Skin epidermis (tissue), 12 donors: ENCODE measurements around the gene KPNA4.
A peak's percentile ranks its signal among the peaks of the same experiment; 100 is the strongest.
"Not testable (repeated sequence)": the region's sequence is repeated elsewhere in the genome, so short reads cannot be mapped to it uniquely, and the experiment has no call there.

Source experiments
- H3K27ac ChIP-seq, 21 experiments: fragments of 200-600 bp; sonication (generic) in 11 of 21; one replicate each; pipeline ENCODE4 v1.5.0; 2020; ENCODE audit warnings: mild to moderate bottlenecking in 3 of 21, inconsistent platforms in 2 of 21, moderate library complexity in 2 of 21
- H3K4me3 ChIP-seq, 7 experiments: fragments of 200-600 bp; sonication (generic) in 2 of 7; one replicate each; pipeline ENCODE4 v1.5.0; 2020; ENCODE audit warnings: inconsistent platforms in 2 of 7, mild to moderate bottlenecking in 2 of 7, moderate library complexity in 1 of 7

The KPNA4 gene

DNA sequence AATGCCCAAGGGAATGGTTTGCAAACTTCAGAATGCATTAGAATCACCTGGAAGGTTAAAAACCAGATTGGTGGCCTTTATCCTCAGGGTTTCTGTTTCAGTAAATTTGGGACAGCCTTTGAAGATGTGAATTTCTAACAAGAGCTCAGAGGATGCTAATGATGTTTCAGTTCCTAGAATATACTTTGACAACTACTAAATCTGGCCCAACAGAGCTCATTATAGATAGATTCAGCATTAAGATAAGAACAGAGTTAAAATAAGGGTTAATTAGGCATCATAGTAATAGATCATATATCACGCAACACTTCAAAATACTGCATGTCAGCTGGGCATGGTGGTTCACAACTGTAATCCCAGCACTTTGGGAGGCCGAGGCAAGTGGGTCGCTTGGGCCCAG, 9.3 kb upstream of the KPNA4 start:
- Histone ChIP-seq H3K4me3 (no peak overlapping the region), H3K27ac (no peak overlapping the region)

- not testable (repeated sequence) for H3K4me3 ChIP-seq, H3K27ac ChIP-seq
Measured at GRCh38 chr3:160573955-160574525, 8.7 kb upstream of the KPNA4 start.

- Histone ChIP-seq H3K27ac (no peak overlapping the region), H3K4me3 (no peak overlapping the region)
Measured at GRCh38 chr3:160569894-160570652, 4.7 kb upstream of the KPNA4 start.

DNA sequence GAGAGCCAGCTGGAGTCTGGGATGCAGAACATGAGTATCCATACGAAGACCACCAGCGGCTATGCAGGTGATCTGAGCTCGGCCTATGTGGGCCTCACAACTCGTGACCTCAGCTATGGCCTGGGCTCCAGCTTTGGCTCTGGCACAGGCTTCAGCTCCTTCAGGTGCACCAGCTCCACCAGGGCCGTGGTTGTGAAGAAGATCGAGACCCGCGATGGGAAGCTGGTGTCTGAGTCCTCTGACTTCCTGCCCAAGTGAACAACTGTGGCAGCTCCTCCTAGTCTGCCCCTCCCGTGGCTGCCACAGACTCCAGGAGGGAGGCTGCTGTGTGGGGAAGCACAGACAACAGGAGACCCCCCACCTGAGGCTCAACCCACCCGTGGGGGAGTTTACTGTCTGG, 3.6 kb upstream of the KPNA4 start:
- Histone ChIP-seq H3K4me3 (no peak overlapping the region), H3K27ac (no peak overlapping the region)

DNA sequence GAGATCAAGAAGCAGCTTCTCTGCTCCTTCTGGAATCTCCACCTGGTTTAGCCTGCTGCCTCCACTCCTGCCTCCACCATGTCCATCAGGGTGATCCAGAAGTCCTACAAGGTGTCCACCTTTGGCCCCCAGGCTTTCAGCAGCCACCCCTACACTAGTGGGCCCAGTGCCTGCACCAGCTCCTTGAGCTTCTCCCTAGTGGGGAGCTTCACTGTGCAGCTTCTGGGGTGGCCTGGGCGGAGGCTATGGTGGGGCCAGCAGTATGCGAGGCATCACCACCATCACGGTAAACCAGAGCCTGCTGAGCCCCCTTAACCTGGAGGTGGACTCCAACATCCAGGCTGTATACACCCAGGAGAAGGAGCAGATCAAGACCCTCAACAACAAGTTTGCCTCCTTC, 2.4 kb upstream of the KPNA4 start:
- Histone ChIP-seq H3K4me3 (no peak overlapping the region), H3K27ac (no peak overlapping the region)

DNA sequence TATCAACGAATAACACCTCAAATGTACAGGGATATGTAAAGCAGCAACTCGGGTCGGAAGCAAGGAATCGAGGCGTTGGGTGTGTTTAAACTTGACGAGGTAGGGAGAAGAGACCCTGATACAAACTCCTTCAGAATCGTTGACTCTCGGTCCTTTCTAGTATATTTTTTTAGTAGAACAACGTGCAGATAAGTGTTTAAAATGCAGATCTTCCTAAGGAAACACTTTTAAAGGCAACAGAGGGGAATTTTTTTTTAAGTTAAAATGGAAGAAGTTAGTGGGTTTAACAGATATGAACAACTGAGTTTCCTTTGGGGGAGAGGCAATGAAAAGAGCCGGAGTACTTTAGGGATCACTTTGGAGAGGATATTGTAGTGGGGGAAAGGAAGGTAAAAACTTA, 1.1 kb upstream of the KPNA4 start:
- Histone ChIP-seq H3K4me3 (peak overlapping the region; percentile 42 to 93 (median 66)), H3K27ac (peak overlapping the region in 20 of 21 experiments; percentile 91 to 100 (median 99))

DNA sequence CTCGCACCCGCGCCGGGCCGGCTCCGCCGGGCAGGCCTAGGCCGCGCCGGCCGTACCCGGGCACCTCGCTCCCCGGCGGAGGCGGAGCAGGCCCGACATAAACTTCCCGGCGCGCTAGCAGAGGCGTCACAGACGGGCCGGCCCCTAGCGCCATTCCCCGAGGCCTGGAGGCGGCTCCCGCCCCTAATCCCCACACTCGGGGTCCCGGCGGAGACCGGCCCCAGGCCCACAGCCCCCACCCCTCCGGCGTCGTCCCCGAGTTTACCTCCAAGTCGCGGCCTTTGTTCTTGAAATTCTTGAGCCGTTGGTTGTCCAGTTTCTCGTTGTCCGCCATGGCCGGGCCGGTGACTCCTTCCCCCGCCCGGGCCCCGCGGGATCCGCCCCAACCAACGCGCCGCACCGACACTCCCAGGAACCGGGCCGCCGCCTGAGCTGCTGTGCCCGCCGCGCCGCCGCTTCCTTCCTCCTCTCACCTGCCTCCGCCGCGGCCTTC, 376 bp downstream of the KPNA4 start:
- H3K27ac ChIP-seq = peak overlapping the region; percentile 91 to 100 (median 99)
- H3K4me3 ChIP-seq = peak overlapping the region; percentile 42 to 93 (median 66)

DNA sequence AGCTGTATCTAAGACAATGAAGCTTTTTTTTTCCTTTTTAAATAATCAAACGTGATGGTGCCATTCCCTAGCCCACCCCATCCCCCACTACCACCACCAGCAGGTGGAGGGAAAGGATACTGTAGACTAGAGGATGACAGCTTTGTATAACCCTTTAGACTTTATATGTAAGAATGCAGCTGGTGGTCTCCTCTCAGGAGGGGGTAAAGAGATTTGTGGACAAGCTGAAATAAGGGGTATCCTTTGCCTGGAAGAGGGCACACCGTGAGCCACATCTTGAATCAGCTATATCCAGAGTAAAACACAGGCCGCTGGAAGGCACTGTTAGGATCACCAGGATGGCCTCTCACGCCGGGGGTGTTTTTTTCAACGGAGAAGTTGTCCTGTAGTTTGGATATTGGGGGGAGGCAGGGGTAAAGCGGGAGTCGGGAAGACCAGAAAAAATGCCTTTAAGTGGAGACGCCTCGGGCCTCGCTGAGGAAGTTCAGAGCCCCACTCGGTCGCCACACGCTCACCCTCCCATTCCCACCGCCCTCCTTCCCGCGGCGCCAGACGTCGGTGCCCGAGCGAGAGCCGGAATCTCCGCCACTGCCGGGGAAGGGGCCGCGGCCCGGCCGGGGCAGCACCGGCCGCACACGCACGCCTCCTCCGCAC, 986 bp downstream of the KPNA4 start:
- Histone ChIP-seq H3K27ac (peak overlapping the region; percentile 28 to 100 (median 99)), H3K4me3 (peak overlapping the region; percentile 42 to 93 (median 66))

DNA sequence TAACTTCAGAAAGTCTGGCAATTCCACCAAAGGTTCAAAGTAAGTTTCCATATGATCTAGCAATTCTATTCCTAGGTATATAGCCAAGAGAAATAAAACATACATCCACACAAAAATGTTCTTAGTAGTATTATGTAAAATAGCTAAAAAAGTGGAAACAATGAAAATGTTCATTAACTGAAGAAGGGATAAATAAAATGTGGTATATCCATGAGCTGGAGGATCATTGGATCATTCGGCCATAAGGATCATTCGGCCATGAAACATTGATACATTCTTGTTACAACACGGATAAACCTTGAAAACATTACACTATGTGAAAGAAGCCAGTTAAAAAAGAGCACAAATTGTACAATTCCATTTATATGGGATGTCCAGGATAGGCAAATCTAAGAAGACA, 2.4 kb downstream of the KPNA4 start:
- peak overlapping the region in 1 of 7 experiments; percentile 82 for H3K4me3 ChIP-seq
- H3K27ac ChIP-seq = no peak overlapping the region

- Histone ChIP-seq H3K27ac (no peak overlapping the region), H3K4me3 (no peak overlapping the region)
Measured at GRCh38 chr3:160557571-160557970, 7.8 kb downstream of the KPNA4 start.

GRCh38 chr3:160556141-160556540, 9.2 kb downstream of the KPNA4 start:
- H3K4me3 ChIP-seq = no peak overlapping the region
- no peak overlapping the region for H3K27ac ChIP-seq

DNA sequence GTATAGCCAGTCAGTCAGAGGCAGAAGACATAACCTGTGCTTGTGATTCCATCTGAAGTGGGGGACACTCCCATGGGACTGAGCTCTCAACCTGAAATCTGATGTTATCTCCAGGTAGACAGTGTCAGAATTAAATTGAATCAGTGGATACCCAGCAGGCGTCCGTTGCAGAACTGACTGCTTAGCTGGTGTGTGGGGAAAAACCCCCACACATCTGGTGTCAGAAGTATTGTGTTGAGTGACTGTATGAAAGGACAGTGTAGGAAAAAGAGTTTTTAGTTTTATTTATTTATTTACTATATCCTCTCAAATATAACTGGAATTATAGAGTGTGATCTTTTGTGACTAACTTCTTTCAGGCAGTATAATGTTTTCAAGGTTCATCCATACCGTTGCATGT, 10.4 kb downstream of the KPNA4 start:
- Histone ChIP-seq H3K27ac (no peak overlapping the region), H3K4me3 (no peak overlapping the region)

GRCh38 chr3:160553827-160554226, 11.5 kb downstream of the KPNA4 start:
- H3K4me3 ChIP-seq = no peak overlapping the region
- no peak overlapping the region for H3K27ac ChIP-seq

- Histone ChIP-seq H3K4me3 (no peak overlapping the region), H3K27ac (no peak overlapping the region)
Measured at GRCh38 chr3:160546727-160547126, 18.6 kb downstream of the KPNA4 start.

DNA sequence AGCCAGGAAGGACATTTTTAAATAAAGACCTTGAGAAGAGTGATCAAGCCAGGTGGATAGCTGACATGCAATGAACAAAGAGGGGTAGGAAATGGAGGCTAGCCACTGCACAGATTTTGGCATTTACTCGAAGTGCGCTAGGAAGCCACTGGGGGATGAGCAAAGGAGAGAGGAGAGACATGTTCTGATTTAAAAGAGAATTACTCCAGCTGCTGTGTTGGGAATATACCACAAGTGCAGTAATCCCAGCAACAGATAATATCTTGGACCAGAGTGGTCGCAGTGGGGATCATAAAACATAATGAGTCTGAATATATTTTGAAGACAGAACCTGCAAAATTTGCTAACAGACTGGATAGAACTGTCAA, 19.9 kb downstream of the KPNA4 start:
- H3K27ac ChIP-seq = no peak overlapping the region
- H3K4me3 ChIP-seq = no peak overlapping the region

GRCh38 chr3:160544844-160545503, 20.4 kb downstream of the KPNA4 start:
- Histone ChIP-seq H3K4me3 (no peak overlapping the region), H3K27ac (no peak overlapping the region)

DNA sequence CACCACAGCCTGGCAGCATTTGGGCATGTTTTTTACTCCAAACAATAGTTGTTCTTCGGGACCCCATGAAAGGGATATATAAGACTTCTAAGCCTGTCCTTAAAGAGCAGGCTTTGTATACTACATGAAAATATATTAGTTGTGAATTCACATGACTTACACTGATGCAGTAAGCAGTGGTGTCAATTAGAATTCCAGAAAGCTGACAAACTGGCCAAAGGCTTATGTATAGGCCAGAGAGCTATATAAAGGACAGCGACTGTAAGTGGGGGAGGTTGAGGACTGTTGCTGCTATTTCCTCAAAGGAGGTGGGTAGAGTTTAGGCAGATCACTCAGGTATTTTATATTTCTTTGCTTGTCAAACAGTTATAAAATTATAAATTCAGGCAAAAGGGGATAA, 24.8 kb downstream of the KPNA4 start:
- no peak overlapping the region for H3K4me3 ChIP-seq
- no peak overlapping the region for H3K27ac ChIP-seq

DNA sequence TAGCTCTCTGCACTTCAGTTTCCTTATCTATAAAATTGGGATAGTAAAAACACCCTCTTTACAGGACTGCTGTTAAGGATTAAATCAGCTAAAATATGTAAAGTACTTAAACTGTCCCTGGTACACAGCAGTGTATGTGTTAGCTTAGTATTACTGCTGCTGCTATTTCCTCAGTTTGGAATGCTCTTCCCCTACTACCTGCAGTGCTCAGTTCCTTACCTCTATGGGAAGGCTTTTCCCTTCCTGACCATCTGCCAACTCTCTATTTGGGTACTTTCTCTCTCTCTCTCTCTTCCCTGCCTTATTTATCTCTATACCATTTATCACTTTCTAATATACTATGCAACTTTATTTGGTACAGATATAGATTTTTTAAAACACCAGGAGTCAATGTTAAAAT, 26.5 kb downstream of the KPNA4 start:
- Histone ChIP-seq H3K27ac (no peak overlapping the region), H3K4me3 (no peak overlapping the region)

- Histone ChIP-seq H3K4me3 (no peak overlapping the region), H3K27ac (no peak overlapping the region)
Measured at GRCh38 chr3:160537729-160538128, 27.6 kb downstream of the KPNA4 start.

- Histone ChIP-seq H3K27ac (no peak overlapping the region), H3K4me3 (no peak overlapping the region)
Measured at GRCh38 chr3:160532371-160532770, 33.0 kb downstream of the KPNA4 start.

GRCh38 chr3:160531311-160531710, 34.1 kb downstream of the KPNA4 start:
- Histone ChIP-seq H3K4me3 (no peak overlapping the region), H3K27ac (no peak overlapping the region)
